Measurements from ENCODE around the gene HEPACAM2.

The HEPACAM2 gene

GRCh38 chr7:93172683-93173082 lies 53.6 kb downstream of the HEPACAM2 start:
- Histone ChIP-seq H3K36me3 (ENCODE audit: insufficient read depth, low read length) (0 out of 2 replicates have a peak, but pooled peaks cover 4% of the 10 kb centered on the region), H3K27me3 (ENCODE audit: insufficient read depth, low read length) (no peaks in the 10 kb centered on the region), H3K4me3 (ENCODE audit: low read depth, low read length) (no peak overlapping the region), H3K4me1 (ENCODE audit: control insufficient read depth, insufficient read depth, low read length, unreplicated experiment) (peaks cover 4% of the 10 kb centered on the region), H2AFZ (ENCODE audit: low read length, unreplicated experiment) (no peak overlapping the region), H3K79me2 (ENCODE audit: control insufficient read depth, insufficient read depth, low read length, unreplicated experiment) (no peaks in the 10 kb centered on the region), H3K27ac (ENCODE audit: low read depth, low read length) (no peak overlapping the region)

GRCh38 chr7:93171606-93172226 lies 54.6 kb downstream of the HEPACAM2 start:
- H2AFZ ChIP-seq (ENCODE audit: low read length, unreplicated experiment) = no peak overlapping the region
- H3K36me3 ChIP-seq (ENCODE audit: insufficient read depth, low read length) = 0 out of 2 replicates have a peak, but pooled peaks cover 4% of the 10 kb centered on the region
- no peak overlapping the region for H3K4me3 ChIP-seq (ENCODE audit: low read depth, low read length)
- peaks cover 4% of the 10 kb centered on the region for H3K4me1 ChIP-seq (ENCODE audit: control insufficient read depth, insufficient read depth, low read length, unreplicated experiment)
- no peaks in the 10 kb centered on the region for H3K79me2 ChIP-seq (ENCODE audit: control insufficient read depth, insufficient read depth, low read length, unreplicated experiment)
- no peak overlapping the region for H3K27ac ChIP-seq (ENCODE audit: low read depth, low read length)
- H3K27me3 ChIP-seq (ENCODE audit: insufficient read depth, low read length) = no peaks in the 10 kb centered on the region

GRCh38 chr7:93165447-93165846 lies 60.8 kb downstream of the HEPACAM2 start:
- Histone ChIP-seq H3K27ac (ENCODE audit: low read depth, low read length) (peak overlapping the region; percentile 54), H3K4me1 (ENCODE audit: control insufficient read depth, insufficient read depth, low read length, unreplicated experiment) (peaks cover 3% of the 10 kb centered on the region), H3K79me2 (ENCODE audit: control insufficient read depth, insufficient read depth, low read length, unreplicated experiment) (no peaks in the 10 kb centered on the region), H2AFZ (ENCODE audit: low read length, unreplicated experiment) (peak overlapping the region; percentile 85), H3K36me3 (ENCODE audit: insufficient read depth, low read length) (no peaks in the 10 kb centered on the region), H3K27me3 (ENCODE audit: insufficient read depth, low read length) (no peaks in the 10 kb centered on the region), H3K4me3 (ENCODE audit: low read depth, low read length) (peak overlapping the region; percentile 40; the same call in 1 of the 2 replicates)

GRCh38 chr7:93164766-93165165 lies 61.5 kb downstream of the HEPACAM2 start:
- H3K27ac ChIP-seq (ENCODE audit: low read depth, low read length) = peak overlapping the region; percentile 54; the same call in 1 of the 2 replicates
- peak overlapping the region; percentile 36 for H2AFZ ChIP-seq (ENCODE audit: low read length, unreplicated experiment)
- H3K36me3 ChIP-seq (ENCODE audit: insufficient read depth, low read length) = no peaks in the 10 kb centered on the region
- peaks cover 3% of the 10 kb centered on the region for H3K4me1 ChIP-seq (ENCODE audit: control insufficient read depth, insufficient read depth, low read length, unreplicated experiment)
- H3K79me2 ChIP-seq (ENCODE audit: control insufficient read depth, insufficient read depth, low read length, unreplicated experiment) = no peaks in the 10 kb centered on the region
- H3K27me3 ChIP-seq (ENCODE audit: insufficient read depth, low read length) = no peaks in the 10 kb centered on the region
- no peak overlapping the region for H3K4me3 ChIP-seq (ENCODE audit: low read depth, low read length)

- H3K27ac ChIP-seq (ENCODE audit: low read depth, low read length) = no peak overlapping the region
- H3K27me3 ChIP-seq (ENCODE audit: insufficient read depth, low read length) = no peaks in the 10 kb centered on the region
- 0 out of 2 replicates have a peak, but pooled peaks cover 4% of the 10 kb centered on the region for H3K36me3 ChIP-seq (ENCODE audit: insufficient read depth, low read length)
- H2AFZ ChIP-seq (ENCODE audit: low read length, unreplicated experiment) = no peak overlapping the region
- H3K79me2 ChIP-seq (ENCODE audit: control insufficient read depth, insufficient read depth, low read length, unreplicated experiment) = no peaks in the 10 kb centered on the region
- H3K4me3 ChIP-seq (ENCODE audit: low read depth, low read length) = no peak overlapping the region
- peaks cover 3% of the 10 kb centered on the region for H3K4me1 ChIP-seq (ENCODE audit: control insufficient read depth, insufficient read depth, low read length, unreplicated experiment)
These were observed 65.0 kb downstream of the HEPACAM2 start for GRCh38 chr7:93161181-93161762.

- no peaks in the 10 kb centered on the region for H3K27me3 ChIP-seq (ENCODE audit: insufficient read depth, low read length)
- H2AFZ ChIP-seq (ENCODE audit: low read length, unreplicated experiment) = no peak overlapping the region
- H3K36me3 ChIP-seq (ENCODE audit: insufficient read depth, low read length) = 0 out of 2 replicates have a peak, but pooled peaks cover 4% of the 10 kb centered on the region
- no peaks in the 10 kb centered on the region for H3K79me2 ChIP-seq (ENCODE audit: control insufficient read depth, insufficient read depth, low read length, unreplicated experiment)
- H3K4me1 ChIP-seq (ENCODE audit: control insufficient read depth, insufficient read depth, low read length, unreplicated experiment) = no peaks in the 10 kb centered on the region
- H3K27ac ChIP-seq (ENCODE audit: low read depth, low read length) = no peak overlapping the region
- no peak overlapping the region for H3K4me3 ChIP-seq (ENCODE audit: low read depth, low read length)
These were observed 65.9 kb downstream of the HEPACAM2 start for GRCh38 chr7:93160410-93160809.

- no peaks in the 10 kb centered on the region for H3K27me3 ChIP-seq (ENCODE audit: insufficient read depth, low read length)
- H3K4me1 ChIP-seq (ENCODE audit: control insufficient read depth, insufficient read depth, low read length, unreplicated experiment) = no peaks in the 10 kb centered on the region
- H3K79me2 ChIP-seq (ENCODE audit: control insufficient read depth, insufficient read depth, low read length, unreplicated experiment) = no peaks in the 10 kb centered on the region
- 0 out of 2 replicates have a peak, but pooled peaks cover 4% of the 10 kb centered on the region for H3K36me3 ChIP-seq (ENCODE audit: insufficient read depth, low read length)
- H3K27ac ChIP-seq (ENCODE audit: low read depth, low read length) = no peak overlapping the region
- H2AFZ ChIP-seq (ENCODE audit: low read length, unreplicated experiment) = no peak overlapping the region
- no peak overlapping the region for H3K4me3 ChIP-seq (ENCODE audit: low read depth, low read length)
These were observed 66.8 kb downstream of the HEPACAM2 start for GRCh38 chr7:93159490-93159889.

- 0 out of 2 replicates have a peak, but pooled peaks cover 4% of the 10 kb centered on the region for H3K36me3 ChIP-seq (ENCODE audit: insufficient read depth, low read length)
- H3K27ac ChIP-seq (ENCODE audit: low read depth, low read length) = peak overlapping the region; percentile 37
- no peaks in the 10 kb centered on the region for H3K27me3 ChIP-seq (ENCODE audit: insufficient read depth, low read length)
- H2AFZ ChIP-seq (ENCODE audit: low read length, unreplicated experiment) = peak overlapping the region; percentile 60
- no peaks in the 10 kb centered on the region for H3K79me2 ChIP-seq (ENCODE audit: control insufficient read depth, insufficient read depth, low read length, unreplicated experiment)
- no peaks in the 10 kb centered on the region for H3K4me1 ChIP-seq (ENCODE audit: control insufficient read depth, insufficient read depth, low read length, unreplicated experiment)
- peak overlapping the region; percentile 45; the same call in 1 of the 2 replicates for H3K4me3 ChIP-seq (ENCODE audit: low read depth, low read length)
These were observed 69.4 kb downstream of the HEPACAM2 start for GRCh38 chr7:93156884-93157283.

GRCh38 chr7:93150200-93150835 lies 76.0 kb downstream of the HEPACAM2 start:
- H3K36me3 ChIP-seq (ENCODE audit: insufficient read depth, low read length) = no peaks in the 10 kb centered on the region; the same call in 1 of the 2 replicates
- no peaks in the 10 kb centered on the region for H3K27me3 ChIP-seq (ENCODE audit: insufficient read depth, low read length)
- peak overlapping the region; percentile 30; the same call in 1 of the 2 replicates for H3K27ac ChIP-seq (ENCODE audit: low read depth, low read length)
- peak overlapping the region; percentile 20 for H2AFZ ChIP-seq (ENCODE audit: low read length, unreplicated experiment)
- peaks cover 24% of the 10 kb centered on the region for H3K4me1 ChIP-seq (ENCODE audit: control insufficient read depth, insufficient read depth, low read length, unreplicated experiment)
- no peak overlapping the region for H3K4me3 ChIP-seq (ENCODE audit: low read depth, low read length)
- peaks cover 32% of the 10 kb centered on the region for H3K79me2 ChIP-seq (ENCODE audit: control insufficient read depth, insufficient read depth, low read length, unreplicated experiment)

GRCh38 chr7:93148727-93149126 lies 77.5 kb downstream of the HEPACAM2 start:
- Histone ChIP-seq H3K27ac (ENCODE audit: low read depth, low read length) (peak overlapping the region; percentile 71), H3K36me3 (ENCODE audit: insufficient read depth, low read length) (peaks cover 15% of the 10 kb centered on the region), H2AFZ (ENCODE audit: low read length, unreplicated experiment) (peak overlapping the region; percentile 100), H3K4me1 (ENCODE audit: control insufficient read depth, insufficient read depth, low read length, unreplicated experiment) (peaks cover 24% of the 10 kb centered on the region), H3K4me3 (ENCODE audit: low read depth, low read length) (peak overlapping the region; percentile 84), H3K79me2 (ENCODE audit: control insufficient read depth, insufficient read depth, low read length, unreplicated experiment) (peaks cover 32% of the 10 kb centered on the region), H3K27me3 (ENCODE audit: insufficient read depth, low read length) (no peaks in the 10 kb centered on the region)

All from ACC112 (cell line).